Common myeloid progenitor, CD34-positive (primary cell): ENCODE measurements around the gene C2CD3.

Experiments
- CTCF ChIA-PET: fragments of 350-600 bp; sonication (Branson Sonifier 250); formaldehyde crosslinking; loops from one replicate; lab custom pipeline; 2021; ENCODE audit warnings: antibody characterized with exemption; lab: Charles Lee
- POLR2A ChIA-PET: fragments of 350-600 bp; sonication (Branson Sonifier 250); formaldehyde crosslinking; loops from one replicate; lab custom pipeline; 2021; ENCODE audit warnings: antibody characterized with exemption; lab: Charles Lee
- DNase-seq, 3 donors: peaks; one replicate each; pipeline versions ENCODE4 v3.0.0 to v3.0.0-alpha.2; 2013
- H3K27ac ChIP-seq, 2 experiments: 1 replicate in 1 of 2; 2 replicates in 1 of 2; pipeline ENCODE4 v1.7.0; 2013; ENCODE audit warnings: inconsistent platforms in 2 of 2, low read length in 2 of 2, mild to moderate bottlenecking in 2 of 2, low read depth in 1 of 2, moderate library complexity in 1 of 2; ENCODE audit not compliant: severe bottlenecking in 2 of 2, insufficient read depth in 1 of 2, poor library complexity in 1 of 2
- H3K27me3 ChIP-seq, 5 experiments: replicated peaks in 2 of 5; 1 replicate in 3 of 5; 2 replicates in 2 of 5; pipeline versions ENCODE4 v1.6.1 to v1.7.0; 2013; ENCODE audit warnings: low read length in 4 of 5, mild to moderate bottlenecking in 2 of 5, moderate library complexity in 2 of 5, inconsistent platforms in 1 of 5; ENCODE audit not compliant: insufficient read depth in 5 of 5, control insufficient read depth in 4 of 5
- H3K36me3 ChIP-seq, 4 experiments: 1 replicate in 2 of 4; 2 replicates in 2 of 4; pipeline versions ENCODE4 v1.6.1 to v1.7.0; 2013; ENCODE audit warnings: low read length in 3 of 4, control low read depth in 1 of 4, mild to moderate bottlenecking in 1 of 4; ENCODE audit not compliant: control insufficient read depth in 4 of 4, insufficient read depth in 4 of 4
- H3K4me1 ChIP-seq, 4 experiments: 1 replicate in 3 of 4; 2 replicates in 1 of 4; pipeline versions ENCODE4 v1.6.1 to v1.7.1; 2013; ENCODE audit warnings: low read length in 3 of 4, mild to moderate bottlenecking in 3 of 4, control low read depth in 1 of 4, inconsistent platforms in 1 of 4, moderate library complexity in 1 of 4; ENCODE audit not compliant: control insufficient read depth in 4 of 4, insufficient read depth in 4 of 4; ENCODE audit errors: control extremely low read depth in 1 of 4
- H3K4me3 ChIP-seq, 7 experiments: 1 replicate in 4 of 7; 2 replicates in 3 of 7; pipeline versions ENCODE4 v1.5.1 to v1.7.0; 2013; ENCODE audit warnings: mild to moderate bottlenecking in 7 of 7, low read length in 6 of 7, moderate library complexity in 6 of 7, inconsistent platforms in 2 of 7, low read depth in 2 of 7, control low read depth in 1 of 7; ENCODE audit not compliant: insufficient read depth in 4 of 7, control insufficient read depth in 1 of 7; ENCODE audit errors: extremely low read depth in 1 of 7
- H3K9me3 ChIP-seq, 5 experiments: 1 replicate in 4 of 5; 2 replicates in 1 of 5; pipeline versions ENCODE4 v1.6.1 to v1.7.1; 2013; ENCODE audit warnings: low read length in 4 of 5, mild to moderate bottlenecking in 2 of 5, inconsistent platforms in 1 of 5, low read depth in 1 of 5, moderate library complexity in 1 of 5; ENCODE audit not compliant: control insufficient read depth in 4 of 5, insufficient read depth in 2 of 5; ENCODE audit errors: control extremely low read depth in 1 of 5
- WGBS: methylation state at CpG from one replicate; pipeline ENCODE4 v1.1.5; 2013; ENCODE audit not compliant: insufficient coverage; 5-methylcytosine and 5-hydroxymethylcytosine counted together

Gene C2CD3

DNA sequence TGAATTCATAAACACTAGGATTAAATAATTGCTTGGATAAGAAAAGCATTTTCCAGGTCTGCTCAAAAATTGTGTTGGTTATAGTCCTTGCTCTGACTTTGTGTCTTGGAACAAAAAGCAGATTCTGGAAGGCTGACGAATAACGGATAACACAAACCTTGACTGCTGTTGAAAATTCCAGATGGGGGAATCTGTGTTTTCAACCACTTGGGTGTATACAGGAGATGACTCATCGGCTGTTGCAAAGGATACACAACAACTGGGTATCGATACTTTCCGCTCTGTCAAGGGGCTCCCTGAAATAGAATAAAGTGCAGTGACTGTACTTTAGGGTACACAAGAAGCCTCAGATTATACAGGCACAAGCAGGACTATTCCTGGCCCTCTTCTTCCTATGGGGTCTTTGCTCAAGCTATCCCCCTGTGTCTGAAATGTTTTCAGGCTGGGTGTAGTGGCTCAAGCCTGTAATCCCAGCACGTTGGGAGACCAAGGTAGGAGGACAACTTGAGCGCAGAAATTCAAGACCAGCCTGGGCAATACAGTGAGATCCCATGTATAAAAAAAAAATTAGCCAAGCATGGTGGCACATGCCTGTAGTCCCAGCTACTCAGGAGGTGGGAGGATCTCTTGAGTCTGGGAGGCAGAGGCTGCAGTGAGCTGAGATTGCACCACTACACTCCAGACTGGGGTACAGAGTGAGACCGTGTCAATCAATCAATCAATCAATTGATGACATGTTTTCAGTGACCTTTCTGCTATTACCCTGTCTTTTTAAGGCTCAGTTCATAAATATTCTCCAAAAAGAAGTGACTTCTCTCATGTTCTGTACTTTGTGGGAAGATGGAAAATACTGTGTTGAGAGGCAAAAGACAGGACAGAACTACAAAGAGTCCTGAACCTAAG, 113.3 kb downstream of the C2CD3 start:
- H3K4me1 ChIP-seq = no peaks in the 10 kb centered on the region
- POLR2A ChIA-PET = interaction anchor here (0.7 kb wide), 1 partner anchor 56 kb away, joined by 3 read pairs; no protein-coding TSS in a partner anchor
- H3K4me3 ChIP-seq = no peak overlapping the region
- CTCF ChIA-PET = no interaction called here
- peaks cover 3 to 19% (median 7%) of the 10 kb centered on the region in 4 experiments for H3K36me3 ChIP-seq
- no peaks in the 10 kb centered on the region for H3K27me3 ChIP-seq
- H3K9me3 ChIP-seq = peaks cover 0 to 3% (median 0%) of the 10 kb centered on the region in 5 experiments
- no peak overlapping the region for H3K27ac ChIP-seq
- DNase-seq = peak in 1 of 3 donors; percentile 3
- 100% methylated on average over 8 of the region's 8 CpGs for WGBS

DNA sequence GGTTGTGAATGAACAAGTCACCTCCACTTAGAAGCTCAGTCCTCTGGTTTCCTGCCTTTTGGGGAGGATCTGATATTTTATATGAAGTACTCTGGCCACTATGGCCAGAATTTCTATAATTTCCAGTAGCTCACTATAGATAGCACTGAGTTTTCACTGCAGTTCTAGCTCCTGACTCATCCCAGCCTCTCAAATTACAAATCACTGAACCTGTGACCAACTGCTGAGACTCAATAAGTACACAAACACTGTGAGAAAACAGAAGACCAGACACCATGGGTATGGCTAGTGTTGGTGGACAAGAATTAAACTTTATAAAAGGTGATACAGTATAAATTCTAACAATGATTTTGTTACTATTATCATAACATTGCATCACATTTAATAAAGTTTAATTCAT, 114.9 kb downstream of the C2CD3 start:
- Histone ChIP-seq H3K4me1 (no peaks in the 10 kb centered on the region), H3K36me3 (peaks cover 4 to 19% (median 12%) of the 10 kb centered on the region in 4 experiments), H3K9me3 (no peaks in the 10 kb centered on the region), H3K4me3 (no peak overlapping the region), H3K27ac (no peak overlapping the region), H3K27me3 (no peaks in the 10 kb centered on the region)
- ChIA-PET CTCF (interaction anchor here (1.2 kb wide), 1 partner anchor 18 kb away, joined by 3 read pairs; no protein-coding TSS in a partner anchor), POLR2A (no interaction called here)
- DNase-seq = no peak

DNA sequence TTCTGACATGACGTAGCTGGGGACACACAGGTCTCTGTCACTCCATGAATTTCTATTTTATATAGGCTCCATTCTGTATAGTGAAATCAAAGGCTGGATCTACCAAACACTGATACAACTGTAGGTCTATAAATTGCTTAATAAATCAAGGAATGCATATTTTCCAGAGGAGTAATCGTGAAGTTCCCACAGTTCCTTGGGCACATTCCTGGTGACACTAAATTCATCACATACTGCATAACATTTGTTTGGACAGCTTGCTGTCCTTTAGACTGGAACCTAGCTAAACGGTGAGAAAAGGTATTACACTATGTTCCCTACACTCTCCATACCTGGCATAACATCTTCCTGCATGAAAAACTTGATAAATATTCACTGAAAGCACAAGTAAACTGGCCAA, 120.3 kb downstream of the C2CD3 start:
- Histone ChIP-seq H3K9me3 (no peaks in the 10 kb centered on the region), H3K4me3 (no peak overlapping the region), H3K36me3 (peaks cover 17 to 39% (median 29%) of the 10 kb centered on the region in 4 experiments), H3K27ac (no peak overlapping the region), H3K4me1 (no peaks in the 10 kb centered on the region), H3K27me3 (no peaks in the 10 kb centered on the region)
- ChIA-PET CTCF (interaction anchor here (1.0 kb wide), 1 partner anchor 83 kb away, joined by 3 read pairs; no protein-coding TSS in a partner anchor), POLR2A (no interaction called here)
- WGBS = 100% methylated on average over 2 of the region's 3 CpGs
- no peak for DNase-seq

DNA sequence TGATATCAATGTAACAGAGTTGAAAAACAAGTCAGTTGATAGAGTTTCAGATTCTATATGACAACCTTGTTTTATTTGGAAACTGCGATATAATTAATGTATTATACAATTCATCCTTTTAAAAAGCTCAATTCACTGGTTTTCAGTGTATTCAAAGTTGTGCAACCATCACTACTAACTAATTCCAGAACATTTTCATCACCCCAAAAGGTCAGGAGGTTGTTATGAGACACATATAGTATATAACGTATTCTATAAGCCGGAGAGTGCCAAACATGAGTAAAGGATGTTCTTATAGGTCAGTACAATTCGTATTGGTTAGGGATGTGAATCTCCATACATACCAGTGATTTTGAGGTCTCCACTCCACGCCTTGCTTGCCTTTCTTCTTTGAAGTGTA, 121.8 kb downstream of the C2CD3 start:
- H3K27ac ChIP-seq = no peak overlapping the region
- H3K36me3 ChIP-seq = peaks cover 14 to 39% (median 32%) of the 10 kb centered on the region in 4 experiments
- no peak for DNase-seq
- no peaks in the 10 kb centered on the region for H3K9me3 ChIP-seq
- ChIA-PET CTCF (no interaction called here), POLR2A (no interaction called here)
- no peak overlapping the region for H3K4me3 ChIP-seq
- no peaks in the 10 kb centered on the region for H3K4me1 ChIP-seq
- H3K27me3 ChIP-seq = no peaks in the 10 kb centered on the region
- WGBS = 100% methylated on average over 3 of the region's 5 CpGs

DNA sequence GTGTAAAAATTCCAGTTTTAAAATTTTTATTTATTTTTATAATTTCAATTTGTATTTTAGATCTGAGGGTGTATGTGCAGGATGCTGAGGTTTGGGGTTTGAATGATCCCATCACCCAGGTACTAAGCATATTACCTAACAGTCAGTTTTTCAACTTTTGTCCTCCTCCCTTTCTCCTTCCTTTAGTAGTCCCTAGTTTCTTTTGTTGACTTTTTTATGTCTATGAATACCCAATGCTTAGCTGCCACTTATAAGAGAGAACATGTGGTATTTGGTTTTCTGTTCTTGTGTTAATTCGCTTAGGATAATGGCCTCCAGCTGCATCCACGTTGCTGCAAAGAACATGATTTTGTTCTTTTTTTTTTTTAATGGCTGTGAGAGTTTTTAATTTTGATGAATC, 126.3 kb downstream of the C2CD3 start:
- 100% methylated on average over 2 of the region's 2 CpGs for WGBS

DNA sequence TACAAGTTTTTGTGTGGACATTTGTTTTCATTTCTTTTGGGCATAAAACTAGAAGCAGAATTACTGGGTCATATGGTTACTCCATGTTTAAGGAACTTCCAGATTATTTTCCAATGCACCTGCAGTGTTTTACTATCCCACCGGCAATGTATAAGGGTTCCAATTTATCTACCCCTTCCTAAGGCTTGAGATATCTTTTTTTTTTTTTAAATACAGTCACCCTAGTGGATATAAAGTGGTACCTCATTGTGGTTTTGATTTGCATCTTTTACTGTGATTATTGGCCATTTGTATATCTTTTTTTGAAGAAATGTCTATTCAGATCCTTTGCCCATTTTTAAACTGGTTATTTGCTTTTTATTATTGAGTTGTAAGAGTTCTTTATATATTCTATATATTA, 127.4 kb downstream of the C2CD3 start:
- CTCF ChIA-PET = no interaction called here

More for the DNA sequence above, 126.3 kb downstream of the C2CD3 start:
- Histone ChIP-seq H3K9me3 (no peaks in the 10 kb centered on the region), H3K27me3 (no peaks in the 10 kb centered on the region), H3K36me3 (peaks cover 19 to 49% (median 35%) of the 10 kb centered on the region in 4 experiments), H3K27ac (no peak overlapping the region), H3K4me1 (no peaks in the 10 kb centered on the region), H3K4me3 (no peak overlapping the region)
- no peak for DNase-seq
- CTCF ChIA-PET = no interaction called here
- POLR2A ChIA-PET = no interaction called here

DNA sequence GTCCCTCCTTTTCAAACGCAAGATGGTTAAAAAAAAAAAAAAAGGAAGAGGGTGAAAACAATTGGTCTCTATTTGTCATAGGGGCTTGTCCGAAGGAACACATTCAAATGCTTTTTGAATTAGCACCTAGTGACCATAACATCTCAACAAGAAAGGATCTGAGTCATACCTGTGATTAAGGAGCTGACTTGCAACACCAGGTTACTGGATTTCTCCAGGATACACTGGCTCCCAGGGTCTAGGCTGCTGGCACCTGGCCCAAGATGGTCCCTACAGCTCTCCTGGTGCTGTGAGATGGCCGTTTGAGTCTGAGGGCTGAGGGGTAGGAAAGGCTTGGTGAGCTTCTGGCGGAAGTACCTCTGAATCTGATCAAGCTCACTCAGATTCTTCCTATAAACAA, 133.5 kb downstream of the C2CD3 start:
- Histone ChIP-seq H3K27ac (no peak overlapping the region), H3K4me3 (no peak overlapping the region), H3K27me3 (no peaks in the 10 kb centered on the region), H3K4me1 (no peaks in the 10 kb centered on the region), H3K9me3 (no peaks in the 10 kb centered on the region), H3K36me3 (peaks cover 26 to 81% (median 60%) of the 10 kb centered on the region in 4 experiments)
- CTCF ChIA-PET = no interaction called here
- POLR2A ChIA-PET = no interaction called here
- no CpG with 5 or more reads among the region's 4 CpGs for WGBS
- no peak for DNase-seq

More for the DNA sequence above, 127.4 kb downstream of the C2CD3 start:
- POLR2A ChIA-PET = no interaction called here
- H3K36me3 ChIP-seq = peaks cover 28 to 49% (median 40%) of the 10 kb centered on the region in 4 experiments
- no peak for DNase-seq
- H3K4me3 ChIP-seq = no peak overlapping the region
- no CpG with 5 or more reads among the region's 1 CpG for WGBS
- H3K9me3 ChIP-seq = no peaks in the 10 kb centered on the region
- H3K27ac ChIP-seq = no peak overlapping the region
- H3K27me3 ChIP-seq = no peaks in the 10 kb centered on the region
- H3K4me1 ChIP-seq = no peaks in the 10 kb centered on the region
